K562 (cell line): Measurements from ENCODE around the gene PINK1. TPM values are rescaled to one million over a fixed set of nuclear protein-coding genes. Genes with fewer than 3 reads are reported as not detected.
"Not testable (repeated sequence)": the region's sequence is repeated elsewhere in the genome, so short reads cannot be mapped to it uniquely, and the experiment has no call there.

ENCODE experiments used
- ATAC-seq: fragments of 200-7000 bp; cut with Tn5 transposase; 3 replicates; pipeline ENCODE4 v1.9.1; 2020; ENCODE audit warnings: moderate library complexity
- BruUV-seq: library from RNA; stranded (reverse); fragments of 400-500 nt; replicated peaks from 2 replicates; lab custom pipeline; 2021; lab: Mats Ljungman, UMichigan
- CTCF ChIA-PET: fragments of 300-600 bp; formaldehyde crosslinking; extraction: SDS; loops from one replicate; lab custom pipeline; 2021; ENCODE audit warnings: low intra/inter-chr PET ratio; lab: Yijun Ruan, JAX
- POLR2A ChIA-PET: fragments of 300-600, 350-650 bp; sonication (Branson Sonifier 250); formaldehyde crosslinking; extraction: SDS; loops from one replicate; lab custom pipeline; 2021; ENCODE audit warnings: antibody characterized with exemption, inconsistent platforms; lab: Yijun Ruan, JAX
- DNase-seq, 4 experiments: peaks; one replicate each; pipeline versions ENCODE4 v3.0.0 to v3.0.0-alpha.2; 2011 to 2018; ENCODE audit warnings: low spot score in 3 of 4, mixed read lengths in 3 of 4; ENCODE audit errors: extremely low read depth in 1 of 4
- FAIRE-seq: peaks from 2 replicates; lab custom pipeline; 2011; peaks lifted over from hg19 to GRCh38; lab: Jason Lieb, UNC
- H2AFZ ChIP-seq: 2 replicates; pipeline ENCODE4 v1.6.0; 2011; ENCODE audit warnings: low read depth, low read length, control low read depth, inconsistent platforms
- H3K27ac ChIP-seq: fragments of 200-600 bp; 3 replicates; pipeline ENCODE4 v1.8.0; 2011; ENCODE audit warnings: low read depth, mild to moderate bottlenecking, control low read depth, inconsistent platforms, low read length, moderate library complexity, mixed read lengths; ENCODE audit errors: extremely low read depth
- H3K27me3 ChIP-seq, 2 experiments: fragments of 300-600 bp in 1 of 2; 2 replicates in 1 of 2; 3 replicates in 1 of 2; pipeline versions ENCODE4 v1.6.0 to v1.8.0; 2011; ENCODE audit warnings: inconsistent platforms in 2 of 2, low read length in 2 of 2, mild to moderate bottlenecking in 1 of 2, mixed read lengths in 1 of 2, moderate library complexity in 1 of 2; ENCODE audit not compliant: control insufficient read depth in 2 of 2, insufficient read depth in 2 of 2
- H3K36me3 ChIP-seq: fragments of 300-600 bp; 3 replicates; pipeline ENCODE4 v1.8.0; 2011; ENCODE audit warnings: mild to moderate bottlenecking, low read length, inconsistent platforms; ENCODE audit not compliant: control insufficient read depth, insufficient read depth
- H3K4me1 ChIP-seq, 2 experiments: fragments of 200-600 bp in 1 of 2; replicated peaks in 1 of 2; 2 replicates in 1 of 2; 3 replicates in 1 of 2; pipeline versions ENCODE4 v1.5.1 to v1.8.0; 2011; ENCODE audit warnings: inconsistent platforms in 2 of 2, low read length in 2 of 2, mild to moderate bottlenecking in 1 of 2, mixed read lengths in 1 of 2, moderate library complexity in 1 of 2; ENCODE audit not compliant: control insufficient read depth in 2 of 2, insufficient read depth in 2 of 2
- H3K4me2 ChIP-seq: 2 replicates; pipeline ENCODE4 v1.6.1; 2011; ENCODE audit warnings: low read length, control low read depth, inconsistent platforms, mixed read lengths; ENCODE audit not compliant: insufficient read depth
- H3K4me3 ChIP-seq: fragments of 200-600 bp; sonication (generic), shearing (Covaris generic); 2 replicates; pipeline ENCODE4 v1.5.1; 2016; ENCODE audit warnings: control low read depth, inconsistent platforms
- H3K79me2 ChIP-seq: fragments of 200-600 bp; 3 replicates; pipeline ENCODE4 v1.8.0; 2011; ENCODE audit warnings: low read length, inconsistent platforms; ENCODE audit not compliant: control insufficient read depth, insufficient read depth
- H3K9ac ChIP-seq, 2 experiments: 2 replicates each; pipeline versions ENCODE4 v1.6.0 to v1.6.1; 2011; ENCODE audit warnings: low read depth in 2 of 2, low read length in 2 of 2, control low read depth in 1 of 2, inconsistent platforms in 1 of 2, mild to moderate bottlenecking in 1 of 2, mixed read lengths in 1 of 2; ENCODE audit not compliant: insufficient read depth in 1 of 2
- H3K9me1 ChIP-seq: one replicate; pipeline ENCODE4 v1.6.0; 2011; ENCODE audit warnings: inconsistent platforms, mild to moderate bottlenecking, low read length, moderate library complexity; ENCODE audit not compliant: control insufficient read depth, insufficient read depth
- H3K9me3 ChIP-seq: replicated peaks from 2 replicates; pipeline ENCODE4 v1.5.1; 2011; ENCODE audit warnings: low read depth, low read length, inconsistent platforms; ENCODE audit not compliant: control insufficient read depth, insufficient read depth
- H4K20me1 ChIP-seq: replicated peaks from 2 replicates; pipeline ENCODE4 v1.6.1; 2011; ENCODE audit warnings: low read length, inconsistent platforms, mixed read lengths; ENCODE audit not compliant: control insufficient read depth, insufficient read depth
- MTA1 ChIP-seq: fragments of 450-650 bp; IDR thresholded peaks from 2 replicates; pipeline ENCODE4 v1.6.1; 2017; ENCODE audit warnings: borderline replicate concordance
- MTA2 ChIP-seq: fragments of 450-650 bp; IDR thresholded peaks from 2 replicates; pipeline ENCODE4 v1.6.1; 2016; ENCODE audit warnings: low read depth
- RFX1 ChIP-seq: fragments of 450-650 bp; IDR thresholded peaks from 2 replicates; pipeline ENCODE4 v1.6.1; 2016; ENCODE audit warnings: mild to moderate bottlenecking, moderate library complexity
- ZNF121 ChIP-seq: sonication (generic); formaldehyde crosslinking; conservative IDR thresholded peaks from 2 replicates; pipeline ENCODE4 v1.8.0; 2022; ENCODE audit warnings: missing genetic modification reagents
- WGBS: fragments of 100-300 bp; shearing (Covaris generic); methylation state at CpG from one replicate; pipeline ENCODE4 v1.1.6; 2016; ENCODE audit warnings: low coverage, mixed read lengths; ENCODE audit not compliant: insufficient coverage; ENCODE audit errors: missing lambda C conversion rate; 5-methylcytosine and 5-hydroxymethylcytosine counted together
- in situ Hi-C: fragments of 300-500 bp; cut with MboI; formaldehyde crosslinking; loops from 4 replicates; pipeline ENCODE4 v1.15.0; 2018; ENCODE audit warnings: inconsistent platforms, mixed read lengths
- intact Hi-C: fragments of 100-400 bp; cut with micrococcal nuclease; formaldehyde crosslinking; loops from 2 replicates; pipeline ENCODE4 v1.14.2; 2022
- polyA plus RNA-seq, 8 experiments: library from polyadenylated mRNA; depleted of rRNA in 4 of 8; stranded (reverse) in 5 of 8; unstranded in 3 of 8; fragments of >200 nt; fragmentation: Nextera tagmentation in 2 of 8; fragmentation: Illumina TruSeq in 1 of 8; extraction: Ambion mirVana in 2 of 8; extraction: Trizol in 1 of 8; gene quantifications; 2 replicates each; pipeline versions ENCODE4 v1.2.1 to v1.2.3, GENCODE V29; 2011 to 2014; ENCODE audit warnings: inconsistent platforms in 1 of 8, missing spikeins in 1 of 8
- total RNA-seq, 7 experiments: library from RNA; depleted of rRNA in 6 of 7; stranded (reverse); fragments of >200 nt in 6 of 7; fragmentation: Illumina TruSeq in 2 of 7; extraction: Trizol in 2 of 7; gene quantifications; 2 replicates each; pipeline versions ENCODE4 v1.2.1 to v1.2.3, GENCODE V29; 2011 to 2021; ENCODE audit warnings: low replicate concordance in 1 of 7
- TF ChIP-seq, protein P1 (sequence below): fragments of 450-650 bp; IDR thresholded peaks from 2 replicates; pipeline ENCODE4 v1.6.1; 2018; ENCODE audit not compliant: partially characterized antibody

The PINK1 gene
- total and polyA plus RNA-seq, 9 of the 15 experiments (the other 6 are each of a cell fraction or from before 2014, with no cell fraction given): 1.5 to 11.3 (median 6.8) TPM

DNA sequence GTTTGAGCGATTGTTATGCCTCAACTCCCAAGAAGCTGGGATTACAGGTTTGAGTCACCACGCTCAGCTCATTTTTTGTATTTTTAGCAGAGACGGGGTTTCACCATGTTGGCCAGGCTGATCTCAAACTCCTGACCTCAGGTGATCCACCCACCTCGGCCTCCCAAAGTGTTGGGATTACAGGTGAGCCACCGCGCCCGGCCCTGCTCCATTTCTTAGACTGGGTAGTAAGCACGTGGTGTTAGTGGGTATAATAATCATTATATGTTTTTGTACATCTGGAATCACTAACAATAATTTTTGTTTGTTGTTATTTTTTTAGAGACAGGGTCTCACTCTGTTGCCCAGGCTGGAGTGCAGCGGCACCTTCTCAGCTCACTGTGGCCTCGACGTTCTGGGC is 40.4 kb downstream of the PINK1 start:
- H3K4me1 ChIP-seq, BruUV-seq, H3K9me3 ChIP-seq, DNase-seq, ATAC-seq, FAIRE-seq, in situ Hi-C loops, H3K4me2 ChIP-seq, H4K20me1 ChIP-seq, H2AFZ ChIP-seq, H3K27ac ChIP-seq: not testable (repeated sequence)
- POLR2A ChIA-PET: interaction anchor here (0.5 to 0.7 kb wide), 3 partner anchors 12 to 532 kb away, joined by 3 to 5 read pairs (median 4); partner anchors contain the start of gene HP1BP3
- TF ChIP-seq ZNF121: peak; percentile 57; the same call in 1 of the 2 replicates
- TF ChIP-seq, all 486 proteins: peak for 1; not testable (repeated sequence) for 485
- CTCF ChIA-PET, H3K79me2 ChIP-seq, H3K4me3 ChIP-seq, H3K36me3 ChIP-seq, intact Hi-C loops, H3K9ac ChIP-seq, H3K9me1 ChIP-seq: not testable (repeated sequence)
- 16% methylated on average over 11 of the region's 11 CpGs for WGBS
- peaks cover 16 to 23% of the 10 kb centered on the region in 2 experiments for H3K27me3 ChIP-seq

DNA sequence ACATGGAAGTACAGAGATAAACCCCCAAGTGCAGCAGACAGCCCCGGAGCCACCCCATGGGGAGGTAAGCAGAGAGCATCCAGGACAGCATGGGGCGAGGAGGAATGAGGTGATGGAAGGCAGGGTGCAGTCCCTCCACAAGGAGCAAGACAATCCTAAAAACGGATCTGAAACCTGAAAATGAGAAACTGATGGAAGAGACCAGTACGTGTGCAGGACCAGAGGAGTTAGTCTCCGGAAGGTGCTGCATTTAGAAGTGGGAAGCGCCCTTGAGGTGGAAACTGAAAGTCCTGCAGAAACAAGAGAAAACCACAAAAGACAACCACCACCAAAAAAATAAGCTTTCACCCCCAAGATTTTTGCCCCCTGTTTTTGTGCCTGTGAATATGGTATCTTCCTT is 45.3 kb downstream of the PINK1 start:
- H3K9me1 ChIP-seq: no peaks in the 10 kb centered on the region
- 5% methylated on average over 6 of the region's 6 CpGs for WGBS
- CTCF ChIA-PET: no interaction called here
- intact Hi-C loops: no loop called here
- no peaks in the 10 kb centered on the region for H4K20me1 ChIP-seq
- in situ Hi-C loops: no loop called here
- H3K4me3 ChIP-seq: no peak overlapping the region
- FAIRE-seq: no peak
- TF ChIP-seq, protein P1, sequence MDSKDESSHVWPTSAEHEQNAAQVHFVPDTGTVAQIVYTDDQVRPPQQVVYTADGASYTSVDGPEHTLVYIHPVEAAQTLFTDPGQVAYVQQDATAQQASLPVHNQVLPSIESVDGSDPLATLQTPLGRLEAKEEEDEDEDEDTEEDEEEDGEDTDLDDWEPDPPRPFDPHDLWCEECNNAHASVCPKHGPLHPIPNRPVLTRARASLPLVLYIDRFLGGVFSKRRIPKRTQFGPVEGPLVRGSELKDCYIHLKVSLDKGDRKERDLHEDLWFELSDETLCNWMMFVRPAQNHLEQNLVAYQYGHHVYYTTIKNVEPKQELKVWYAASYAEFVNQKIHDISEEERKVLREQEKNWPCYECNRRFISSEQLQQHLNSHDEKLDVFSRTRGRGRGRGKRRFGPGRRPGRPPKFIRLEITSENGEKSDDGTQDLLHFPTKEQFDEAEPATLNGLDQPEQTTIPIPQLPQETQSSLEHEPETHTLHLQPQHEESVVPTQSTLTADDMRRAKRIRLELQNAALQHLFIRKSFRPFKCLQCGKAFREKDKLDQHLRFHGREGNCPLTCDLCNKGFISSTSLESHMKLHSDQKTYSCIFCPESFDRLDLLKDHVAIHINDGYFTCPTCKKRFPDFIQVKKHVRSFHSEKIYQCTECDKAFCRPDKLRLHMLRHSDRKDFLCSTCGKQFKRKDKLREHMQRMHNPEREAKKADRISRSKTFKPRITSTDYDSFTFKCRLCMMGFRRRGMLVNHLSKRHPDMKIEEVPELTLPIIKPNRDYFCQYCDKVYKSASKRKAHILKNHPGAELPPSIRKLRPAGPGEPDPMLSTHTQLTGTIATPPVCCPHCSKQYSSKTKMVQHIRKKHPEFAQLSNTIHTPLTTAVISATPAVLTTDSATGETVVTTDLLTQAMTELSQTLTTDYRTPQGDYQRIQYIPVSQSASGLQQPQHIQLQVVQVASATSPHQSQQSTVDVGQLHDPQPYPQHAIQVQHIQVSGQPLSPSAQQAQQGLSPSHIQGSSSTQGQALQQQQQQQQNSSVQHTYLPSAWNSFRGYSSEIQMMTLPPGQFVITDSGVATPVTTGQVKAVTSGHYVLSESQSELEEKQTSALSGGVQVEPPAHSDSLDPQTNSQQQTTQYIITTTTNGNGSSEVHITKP: peak; percentile 73
- TF ChIP-seq RFX1 (no peak), MTA1 (no peak), MTA2 (no peak)
- TF ChIP-seq, all 486 proteins: peak for 1
- Histone ChIP-seq H3K79me2 (no peaks in the 10 kb centered on the region), H3K4me2 (no peak overlapping the region), H3K27ac (no peak overlapping the region), H3K9ac (no peak overlapping the region), H3K36me3 (no peaks in the 10 kb centered on the region), H3K27me3 (peaks cover 32 to 47% of the 10 kb centered on the region in 2 experiments), H3K9me3 (no peaks in the 10 kb centered on the region; the same call in 1 of the 2 replicates), H3K4me1 (peaks cover 0 to 6% of the 10 kb centered on the region in 2 experiments; a peak in 1 of 5 replicates), H2AFZ (no peak overlapping the region)
- DNase-seq (no peak), ATAC-seq (no peak)
- BruUV-seq: no TSS peak
- POLR2A ChIA-PET: no interaction called here
